ENCODE measurements around the gene KRTAP12-1.

DNA sequence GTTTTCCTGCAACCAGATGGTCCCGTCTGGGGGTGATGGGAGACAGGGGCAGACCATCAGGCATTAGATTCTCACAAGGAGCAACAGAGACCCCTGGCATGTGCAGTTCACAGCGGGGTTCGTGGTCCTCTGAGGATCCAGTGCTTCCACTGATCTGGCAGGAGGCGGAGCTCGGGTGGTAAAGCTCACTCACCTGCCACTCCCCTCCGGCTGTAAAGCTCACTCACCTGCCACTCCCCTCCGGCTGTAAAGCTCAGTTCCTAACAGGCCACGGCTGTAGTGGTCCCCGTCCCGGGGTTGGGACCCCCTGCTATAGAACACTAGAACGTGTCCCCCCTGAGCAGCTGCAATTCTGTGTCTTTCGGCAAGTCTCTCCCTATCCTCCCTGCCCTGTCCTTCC is 19.6 kb upstream of the KRTAP12-1 start:
- TF ChIP-seq, protein P1, sequence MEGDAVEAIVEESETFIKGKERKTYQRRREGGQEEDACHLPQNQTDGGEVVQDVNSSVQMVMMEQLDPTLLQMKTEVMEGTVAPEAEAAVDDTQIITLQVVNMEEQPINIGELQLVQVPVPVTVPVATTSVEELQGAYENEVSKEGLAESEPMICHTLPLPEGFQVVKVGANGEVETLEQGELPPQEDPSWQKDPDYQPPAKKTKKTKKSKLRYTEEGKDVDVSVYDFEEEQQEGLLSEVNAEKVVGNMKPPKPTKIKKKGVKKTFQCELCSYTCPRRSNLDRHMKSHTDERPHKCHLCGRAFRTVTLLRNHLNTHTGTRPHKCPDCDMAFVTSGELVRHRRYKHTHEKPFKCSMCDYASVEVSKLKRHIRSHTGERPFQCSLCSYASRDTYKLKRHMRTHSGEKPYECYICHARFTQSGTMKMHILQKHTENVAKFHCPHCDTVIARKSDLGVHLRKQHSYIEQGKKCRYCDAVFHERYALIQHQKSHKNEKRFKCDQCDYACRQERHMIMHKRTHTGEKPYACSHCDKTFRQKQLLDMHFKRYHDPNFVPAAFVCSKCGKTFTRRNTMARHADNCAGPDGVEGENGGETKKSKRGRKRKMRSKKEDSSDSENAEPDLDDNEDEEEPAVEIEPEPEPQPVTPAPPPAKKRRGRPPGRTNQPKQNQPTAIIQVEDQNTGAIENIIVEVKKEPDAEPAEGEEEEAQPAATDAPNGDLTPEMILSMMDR (conservative IDR thresholded peaks at IDR 0.05 in 1 of 2, IDR thresholded peaks at IDR 0.05 in 1 of 2; ENCODE audit: low read depth in 1 of 2, low read length in 2 of 2), result no peak
- TF ChIP-seq EZH2 (IDR thresholded peaks at IDR 0.05; ENCODE audit: low read length, missing control alignments), result no peak

Measured in fibroblast of lung (primary cell).